CD4-positive, alpha-beta T cell treated with Interleukin-12 subunit alpha and Interleukin-12 subunit beta, for 1 hour (primary cell): ENCODE results near the gene CACNA2D3.
"Not testable (repeated sequence)": the region's sequence is repeated elsewhere in the genome, so short reads cannot be mapped to it uniquely, and the experiment has no call there.

Experiments
- DNase-seq: peaks from one replicate; pipeline ENCODE4 v3.0.0-alpha.2; 2020

CACNA2D3 gene

GRCh38 chr3:54599716-54600115 lies 477.4 kb downstream of the CACNA2D3 start:
- DNase-seq: no peak

GRCh38 chr3:54600441-54601204 lies 478.3 kb downstream of the CACNA2D3 start:
- no peak for DNase-seq

- no peak for DNase-seq
Observed at GRCh38 chr3:54604495-54604894, 482.1 kb downstream of the CACNA2D3 start.

- DNase-seq: no peak
Observed at GRCh38 chr3:54608041-54608440, 485.7 kb downstream of the CACNA2D3 start.

- DNase-seq: no peak
Observed at GRCh38 chr3:54619053-54619452, 496.7 kb downstream of the CACNA2D3 start.

GRCh38 chr3:54619531-54619930 lies 497.2 kb downstream of the CACNA2D3 start:
- no peak for DNase-seq

GRCh38 chr3:54621184-54621583 lies 498.8 kb downstream of the CACNA2D3 start:
- no peak for DNase-seq

- DNase-seq: no peak
Observed at GRCh38 chr3:54622678-54623077, 500.3 kb downstream of the CACNA2D3 start.

- DNase-seq: no peak
Observed at GRCh38 chr3:54625805-54626787, 503.7 kb downstream of the CACNA2D3 start.

GRCh38 chr3:54628888-54629441 lies 506.6 kb downstream of the CACNA2D3 start:
- no peak for DNase-seq

GRCh38 chr3:54630101-54630623 lies 507.8 kb downstream of the CACNA2D3 start:
- DNase-seq: no peak

GRCh38 chr3:54631001-54631400 lies 508.6 kb downstream of the CACNA2D3 start:
- not testable (repeated sequence) for DNase-seq

GRCh38 chr3:54631516-54632325 lies 509.4 kb downstream of the CACNA2D3 start:
- no peak for DNase-seq

GRCh38 chr3:54632326-54632665 lies 509.9 kb downstream of the CACNA2D3 start:
- DNase-seq: no peak

GRCh38 chr3:54632834-54633233 lies 510.5 kb downstream of the CACNA2D3 start:
- DNase-seq: no peak

GRCh38 chr3:54633444-54634121 lies 511.2 kb downstream of the CACNA2D3 start:
- no peak for DNase-seq

- no peak for DNase-seq
Observed at GRCh38 chr3:54634122-54634469, 511.7 kb downstream of the CACNA2D3 start.

- not testable (repeated sequence) for DNase-seq
Observed at GRCh38 chr3:54639790-54640372, 517.5 kb downstream of the CACNA2D3 start.

- DNase-seq: no peak
Observed at GRCh38 chr3:54641226-54642014, 519.1 kb downstream of the CACNA2D3 start.

GRCh38 chr3:54642147-54642546 lies 519.8 kb downstream of the CACNA2D3 start:
- DNase-seq: no peak

GRCh38 chr3:54647721-54648120 lies 525.4 kb downstream of the CACNA2D3 start:
- DNase-seq: no peak
